RPMI7951 (cell line): ENCODE data around the gene HAPLN2. TPM values are rescaled to one million over a fixed set of nuclear protein-coding genes. Genes with fewer than 3 reads are reported as not detected.

Experiments used
- DNase-seq: peaks from one replicate; pipeline ENCODE4 v3.0.0-alpha.2; 2012; ENCODE audit warnings: low read depth
- total RNA-seq: library from RNA; depleted of rRNA; stranded (reverse); fragments of >200 nt; shearing (Covaris generic); gene quantifications from 2 replicates; pipeline ENCODE4 v1.2.3, GENCODE V29; 2014; rRNA removed

The HAPLN2 gene
- total RNA-seq, 1 experiment from 2014 or later, result not detected

- DNase-seq, result peak; percentile 69
Observed at GRCh38 chr1:156662005-156662799, 43.0 kb downstream of the HAPLN2 start.

- DNase-seq, result no peak
Observed at GRCh38 chr1:156662800-156663055, 43.5 kb downstream of the HAPLN2 start.

GRCh38 chr1:156663178-156663577 is 44.0 kb downstream of the HAPLN2 start:
- DNase-seq, result peak; percentile 65

- DNase-seq, result peak; percentile 56
Observed at GRCh38 chr1:156664046-156664766, 45.0 kb downstream of the HAPLN2 start.

GRCh38 chr1:156664767-156665411 is 45.7 kb downstream of the HAPLN2 start:
- DNase-seq, result peak; percentile 71

- no peak for DNase-seq
Observed at GRCh38 chr1:156665539-156665938, 46.3 kb downstream of the HAPLN2 start.

GRCh38 chr1:156666862-156667609 is 47.8 kb downstream of the HAPLN2 start:
- no peak for DNase-seq

GRCh38 chr1:156667610-156667967 is 48.4 kb downstream of the HAPLN2 start:
- no peak for DNase-seq

GRCh38 chr1:156667968-156668709 is 48.9 kb downstream of the HAPLN2 start:
- DNase-seq, result no peak

GRCh38 chr1:156668801-156669637 is 49.8 kb downstream of the HAPLN2 start:
- DNase-seq, result no peak

GRCh38 chr1:156669794-156670193 is 50.6 kb downstream of the HAPLN2 start:
- no peak for DNase-seq

GRCh38 chr1:156670359-156670758 is 51.1 kb downstream of the HAPLN2 start:
- DNase-seq, result no peak

GRCh38 chr1:156670791-156671190 is 51.6 kb downstream of the HAPLN2 start:
- no peak for DNase-seq

GRCh38 chr1:156671804-156672203 is 52.6 kb downstream of the HAPLN2 start:
- DNase-seq, result no peak

GRCh38 chr1:156673387-156674121 is 54.3 kb downstream of the HAPLN2 start:
- peak; percentile 60 for DNase-seq

Other genes with a start within 250 kb of the HAPLN2 start
- gene MEF2D, start 118.6 kb upstream of the HAPLN2 start, total RNA-seq, result 9.9 and 11.4 TPM in 2 replicates
- gene IQGAP3, start 46.9 kb upstream of the HAPLN2 start, total RNA-seq, result 32.8 and 35.5 TPM in 2 replicates
- not detected in 2 replicates for gene TTC24, start 39.7 kb upstream of the HAPLN2 start, total RNA-seq
- gene NAXE, start 27.6 kb upstream of the HAPLN2 start, total RNA-seq, result 85.4 and 91.0 TPM in 2 replicates
- 17.2 and 23.8 TPM in 2 replicates for gene GPATCH4, start 17.9 kb upstream of the HAPLN2 start, total RNA-seq
- gene BCAN, start 22.7 kb downstream of the HAPLN2 start, total RNA-seq, result 0.12 TPM in 1 of 2 replicates, not detected in the other
- gene NES, start 58.0 kb downstream of the HAPLN2 start, total RNA-seq, result 24.2 and 39.1 TPM in 2 replicates
- 66.6 and 81.6 TPM in 2 replicates for gene CRABP2, start 86.2 kb downstream of the HAPLN2 start, total RNA-seq
- 6.4 and 6.9 TPM in 2 replicates for gene METTL25B, start 109.1 kb downstream of the HAPLN2 start, total RNA-seq
- 14.3 and 16.4 TPM in 2 replicates for gene ISG20L2, start 109.4 kb downstream of the HAPLN2 start, total RNA-seq
- 57.9 and 68.2 TPM in 2 replicates for gene MRPL24, start 121.7 kb downstream of the HAPLN2 start, total RNA-seq
- gene HDGF, start 132.3 kb downstream of the HAPLN2 start, total RNA-seq, result 230 and 306 TPM in 2 replicates
- gene PRCC, start 148.1 kb downstream of the HAPLN2 start, total RNA-seq, result 18.1 and 25.0 TPM in 2 replicates
- gene SH2D2A, start 197.4 kb downstream of the HAPLN2 start, total RNA-seq, result 0.48 TPM in 1 of 2 replicates, not detected in the other
- gene INSRR, start 239.7 kb downstream of the HAPLN2 start, total RNA-seq, result not detected in 2 replicates
- gene NTRK1, start 241.4 kb downstream of the HAPLN2 start, total RNA-seq, result not detected in 2 replicates